ENCODE data around the gene CPOX.
"Not testable (repeated sequence)": the region's sequence is repeated elsewhere in the genome, so short reads cannot be mapped to it uniquely, and the experiment has no call there.

The CPOX gene

DNA sequence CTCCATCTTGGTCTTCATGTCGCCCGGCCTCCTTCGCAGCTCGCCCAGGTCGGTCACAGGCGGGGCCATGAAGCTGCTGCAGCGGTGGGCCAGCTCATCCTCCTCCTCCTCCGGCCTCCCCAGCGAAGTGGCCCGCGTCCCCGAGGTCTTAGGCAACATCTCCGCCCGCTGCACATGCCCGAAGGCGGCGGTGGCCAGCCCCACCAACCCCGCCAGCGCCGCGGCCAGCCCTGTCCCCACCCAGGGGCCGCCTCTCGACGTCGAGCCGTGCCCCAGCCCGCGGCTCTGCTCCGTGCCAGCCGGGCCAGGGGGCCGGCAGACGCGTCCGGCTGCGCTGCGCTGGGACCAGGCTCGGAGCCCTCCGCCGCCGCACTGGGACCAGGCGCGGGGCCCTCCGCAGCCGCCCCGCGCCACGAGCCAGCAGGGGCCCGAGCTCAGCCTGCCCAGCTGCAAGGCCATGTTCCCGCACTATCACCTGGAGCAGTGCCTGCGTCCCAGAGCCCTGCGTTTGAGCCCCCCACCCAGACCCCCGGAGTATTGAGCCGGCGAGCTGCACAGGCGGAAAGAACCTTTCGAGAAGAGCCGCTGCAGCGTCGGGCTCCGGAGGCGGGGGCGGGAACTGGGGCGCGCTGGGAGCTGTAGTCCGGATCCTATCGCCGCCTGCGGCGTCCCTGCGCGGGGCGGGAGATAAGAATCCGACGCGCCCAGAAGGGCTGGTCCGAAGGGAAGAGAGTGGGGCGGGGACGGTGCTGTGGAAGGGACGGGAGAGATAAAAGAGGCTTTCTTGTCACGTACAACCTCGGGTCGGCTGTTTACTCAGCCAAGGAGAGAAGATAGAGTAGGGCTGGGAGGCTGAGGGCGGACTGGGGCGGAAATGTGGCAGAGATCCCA is at the start of gene CPOX:
CPOX (minus strand) TSS at position 566 of the 891 bp plus-strand sequence; CDS start at position 459, 107 bp downstream.
- peak; percentile 91 for DNase-seq

DNA sequence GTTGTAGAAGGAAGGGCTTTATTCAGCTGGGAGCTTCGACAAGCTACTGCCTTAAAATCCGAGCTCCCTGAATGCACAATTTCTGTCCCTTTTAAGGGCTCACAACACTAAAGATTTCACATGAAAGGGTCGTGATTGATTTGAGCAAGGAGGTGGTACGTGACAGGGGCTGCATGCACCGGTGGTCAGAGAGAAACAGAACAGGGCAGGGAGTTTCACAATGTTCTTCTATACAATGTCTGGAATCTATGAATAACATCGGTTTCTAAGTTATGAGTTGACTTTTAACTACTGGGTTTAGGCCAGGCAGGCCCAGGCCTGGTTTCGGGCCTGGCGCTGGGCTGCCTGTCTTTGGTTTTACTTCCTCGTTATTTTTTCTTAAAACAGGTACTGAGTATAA is 49.4 kb upstream of the CPOX start:
- DNase-seq, result not testable (repeated sequence)

DNA sequence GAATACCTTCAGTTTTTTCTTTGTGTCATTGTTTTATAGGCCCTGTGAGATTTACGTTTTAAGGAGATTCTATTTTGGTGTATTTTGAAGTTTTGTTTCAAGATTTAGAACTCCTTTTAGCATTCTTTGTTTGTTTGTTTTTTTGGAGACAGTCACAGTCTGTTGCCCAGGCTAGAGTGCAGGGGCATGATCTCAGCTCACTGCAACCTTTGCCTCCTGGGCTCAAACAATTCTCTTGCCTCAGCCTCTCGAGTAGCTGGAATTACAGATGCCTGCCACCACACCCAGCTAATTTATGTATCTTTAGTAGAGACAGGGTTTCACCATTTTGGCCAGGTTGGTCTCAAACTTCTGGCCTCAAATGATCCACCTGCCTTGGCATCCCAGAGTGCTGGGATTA is 48.3 kb upstream of the CPOX start:
- not testable (repeated sequence) for DNase-seq

DNA sequence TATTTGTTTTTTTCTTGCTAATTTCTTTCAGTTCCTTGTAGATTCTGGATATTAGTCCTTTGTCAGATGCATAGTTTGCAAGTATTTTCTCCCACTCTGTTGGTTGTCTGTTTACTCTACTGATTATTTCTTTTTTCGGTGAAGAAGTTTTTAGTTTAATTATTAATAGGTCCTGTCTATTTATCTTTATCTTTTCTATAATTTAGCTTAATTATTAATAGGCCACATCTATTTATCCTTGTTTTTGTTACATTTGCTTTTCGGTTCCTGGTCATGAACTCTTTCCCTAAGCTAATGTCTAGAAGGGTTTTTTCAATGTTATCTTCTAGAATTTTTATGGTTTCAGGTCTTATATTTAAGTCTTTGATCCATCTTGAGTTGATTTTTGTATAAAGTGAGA is 45.1 kb upstream of the CPOX start:
- not testable (repeated sequence) for DNase-seq

DNA sequence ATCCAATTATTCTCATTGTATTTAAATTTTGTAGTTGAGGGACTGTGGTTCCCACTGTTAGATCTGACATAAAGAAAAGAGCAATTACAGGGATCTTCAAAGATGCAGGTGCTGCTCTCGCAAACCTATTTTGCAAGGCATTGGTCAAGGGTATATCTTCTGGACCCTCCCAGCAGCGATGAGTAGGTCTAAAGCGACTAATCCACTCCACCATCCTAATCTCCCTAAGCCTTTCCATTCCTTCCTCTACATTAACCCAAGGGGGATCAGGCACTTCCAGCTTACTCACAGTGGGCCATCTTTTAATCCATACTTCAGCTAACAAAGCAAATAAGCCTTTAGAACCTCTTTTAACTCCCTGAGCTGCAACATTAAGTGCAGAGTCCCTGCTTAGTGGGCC is 37.0 kb upstream of the CPOX start:
- DNase-seq, result no peak

DNA sequence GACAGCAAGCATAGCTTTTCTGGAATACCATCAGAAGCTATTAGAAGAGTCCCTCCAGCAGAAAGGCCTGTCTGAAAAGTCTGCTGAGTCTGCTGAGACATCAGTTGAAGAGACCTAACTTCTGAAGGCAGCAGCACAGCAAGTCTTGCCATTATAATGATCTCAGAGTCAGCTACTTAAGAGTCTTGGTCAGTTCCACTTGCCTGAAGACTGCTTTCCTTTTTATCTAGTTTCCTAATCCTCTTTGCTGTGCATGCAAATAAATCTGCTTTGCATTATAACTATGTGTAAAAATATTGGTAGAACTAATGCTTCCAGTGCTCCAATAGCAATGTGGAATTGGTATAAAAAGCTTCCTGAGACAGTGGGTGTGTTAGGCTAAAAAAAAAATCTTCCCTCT is 34.9 kb upstream of the CPOX start:
- DNase-seq, result no peak

DNA sequence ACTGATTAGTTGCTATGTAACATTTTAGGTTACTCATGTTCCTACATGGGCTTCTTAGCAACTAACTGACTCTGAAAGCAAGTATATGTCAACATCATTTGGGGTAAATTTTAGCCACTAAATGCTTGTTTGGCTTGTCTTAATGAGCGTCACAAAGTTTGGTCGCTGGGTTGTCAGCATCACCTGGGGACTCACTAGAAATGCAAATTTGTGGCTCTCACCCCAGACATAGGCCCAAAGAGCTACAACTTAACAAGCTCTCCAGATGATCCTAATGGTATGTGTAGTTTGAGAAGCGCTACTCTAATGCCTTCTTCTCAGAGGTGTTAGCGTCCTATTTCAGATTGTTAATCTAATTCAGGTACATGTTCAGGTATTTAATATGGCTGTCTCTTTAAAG is 32.7 kb upstream of the CPOX start:
- no peak for DNase-seq

DNA sequence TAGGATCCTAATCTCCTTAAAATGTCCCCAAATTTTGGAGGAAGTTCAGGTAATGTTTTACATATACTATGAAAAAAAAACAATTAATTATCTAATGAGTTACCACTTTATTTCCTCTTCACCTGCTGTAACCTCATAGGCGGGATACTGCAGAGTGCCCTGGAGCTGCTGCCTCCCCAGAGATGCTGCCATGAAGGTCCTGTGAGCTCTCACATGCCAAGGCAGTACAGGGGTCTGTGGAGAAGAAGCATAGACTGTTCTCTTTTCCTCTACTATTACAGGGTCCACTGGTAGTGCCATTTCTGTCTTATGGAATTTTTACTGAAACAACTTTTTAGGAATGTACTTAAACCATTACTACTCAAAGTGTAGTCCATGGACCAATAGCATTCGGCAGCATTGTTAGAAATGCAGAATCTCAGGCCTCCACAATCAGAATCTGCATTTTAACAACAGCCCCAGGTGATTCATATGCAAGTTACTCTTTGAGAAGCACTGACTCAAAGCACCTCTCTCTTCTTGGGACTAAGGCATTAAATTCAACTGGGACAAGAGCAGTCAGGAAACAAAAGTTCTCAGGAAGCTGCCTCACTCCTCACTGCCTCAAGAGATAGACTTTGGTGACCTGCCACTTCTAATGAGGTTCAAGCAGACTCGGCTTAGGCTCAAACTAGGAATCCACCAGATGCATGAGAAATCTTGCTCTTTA is 30.3 kb upstream of the CPOX start:
- no peak for DNase-seq

DNA sequence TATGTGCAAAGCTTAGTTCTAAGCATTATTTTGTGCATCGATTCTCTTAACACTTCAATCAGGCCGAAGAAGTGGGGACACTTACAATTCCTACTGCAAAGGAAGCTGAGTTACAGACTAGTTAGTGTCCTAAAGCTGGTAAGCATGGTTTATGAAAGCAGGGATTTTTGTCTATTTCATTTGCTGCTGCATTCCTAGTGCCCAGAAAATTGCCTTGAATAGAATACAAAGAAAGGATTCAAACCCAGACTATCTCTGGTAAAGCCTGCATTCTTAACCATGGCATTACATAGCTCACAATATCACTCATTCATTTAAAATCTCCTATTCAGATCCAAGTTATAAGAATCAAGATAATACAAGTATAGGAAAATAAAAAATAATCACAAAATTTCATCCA is 24.4 kb upstream of the CPOX start:
- DNase-seq, result no peak

DNA sequence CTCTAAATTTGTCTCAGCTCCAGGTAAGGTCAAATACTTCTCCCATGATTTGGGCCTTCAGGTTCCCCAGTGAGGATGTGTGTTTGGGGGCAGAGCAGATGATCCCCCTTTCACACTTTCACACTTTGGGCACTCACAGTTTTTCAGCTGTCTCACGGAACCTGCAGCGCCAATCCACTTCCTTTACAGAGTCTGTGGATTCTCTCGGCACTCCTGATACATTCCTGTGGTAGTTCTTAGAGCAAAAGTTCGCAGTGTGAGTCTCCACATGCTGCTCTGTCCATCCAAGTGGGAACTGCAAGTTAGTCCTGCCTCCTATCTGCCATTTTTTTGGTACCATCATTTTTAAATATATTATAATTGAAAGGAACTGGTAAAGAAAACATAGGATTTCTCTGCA is 20.2 kb upstream of the CPOX start:
- DNase-seq, result peak; percentile 51

DNA sequence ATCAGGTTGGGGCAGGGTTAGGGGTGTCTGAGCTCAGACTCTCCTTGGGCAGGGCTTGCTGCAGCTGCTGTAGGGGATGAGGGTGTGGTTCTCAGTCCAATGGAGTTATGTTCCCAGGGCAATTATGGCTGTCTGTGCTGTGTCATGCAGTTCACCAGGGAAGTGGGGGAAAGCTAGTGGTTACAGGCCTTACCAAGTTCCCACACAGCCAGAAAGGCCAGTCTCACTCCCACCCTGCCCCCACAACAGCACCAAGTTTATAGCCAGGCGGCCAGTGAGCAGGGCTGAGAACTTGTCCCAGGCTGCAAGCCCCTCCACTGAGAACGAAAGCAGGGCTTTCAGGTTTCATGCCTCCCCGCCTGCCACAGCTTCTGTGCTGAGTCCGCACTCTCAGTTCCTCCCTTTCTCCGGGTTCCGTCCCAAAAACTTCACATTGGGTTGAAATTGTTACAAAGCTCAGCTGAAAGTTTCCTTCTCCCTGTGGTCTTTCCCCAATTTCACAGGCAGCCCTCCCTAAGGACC is 19.6 kb upstream of the CPOX start:
- peak; percentile 92 for DNase-seq

DNA sequence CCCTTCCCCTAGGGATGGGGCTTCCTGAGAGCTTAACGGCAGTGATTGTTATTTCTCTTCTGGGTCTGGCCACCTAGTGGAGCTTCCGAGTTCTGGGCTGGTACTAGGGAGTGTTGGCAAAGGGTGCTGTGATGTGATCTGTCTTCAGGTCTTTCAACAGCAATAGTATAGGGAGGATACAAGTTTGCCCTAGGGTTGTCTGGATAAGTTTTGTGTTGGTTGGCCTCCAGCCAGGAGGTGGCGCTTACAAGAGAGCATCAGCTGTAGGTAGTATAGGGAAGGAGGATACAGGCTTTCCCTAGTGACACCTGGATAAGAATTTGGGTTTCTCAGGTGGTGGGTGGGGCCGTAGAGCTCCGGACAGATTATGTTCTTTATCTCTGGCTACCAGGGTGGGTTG is 19.2 kb upstream of the CPOX start:
- DNase-seq, result peak; percentile 92

DNA sequence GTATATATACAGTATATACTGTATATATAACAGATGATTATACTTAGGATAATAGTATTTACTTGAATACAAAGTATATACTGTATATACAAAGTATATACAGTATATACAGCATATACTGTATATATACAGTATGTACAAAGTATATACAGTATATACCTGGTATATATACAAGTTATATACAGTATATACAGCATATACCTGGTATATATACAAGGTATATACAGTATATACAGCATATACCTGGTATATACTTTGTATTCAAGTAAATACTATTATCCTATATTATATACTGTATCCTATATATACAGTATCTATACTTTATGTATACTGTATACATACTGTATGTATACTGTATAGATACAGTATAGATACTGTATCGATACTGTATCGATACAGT is 14.6 kb upstream of the CPOX start:
- no peak for DNase-seq

DNA sequence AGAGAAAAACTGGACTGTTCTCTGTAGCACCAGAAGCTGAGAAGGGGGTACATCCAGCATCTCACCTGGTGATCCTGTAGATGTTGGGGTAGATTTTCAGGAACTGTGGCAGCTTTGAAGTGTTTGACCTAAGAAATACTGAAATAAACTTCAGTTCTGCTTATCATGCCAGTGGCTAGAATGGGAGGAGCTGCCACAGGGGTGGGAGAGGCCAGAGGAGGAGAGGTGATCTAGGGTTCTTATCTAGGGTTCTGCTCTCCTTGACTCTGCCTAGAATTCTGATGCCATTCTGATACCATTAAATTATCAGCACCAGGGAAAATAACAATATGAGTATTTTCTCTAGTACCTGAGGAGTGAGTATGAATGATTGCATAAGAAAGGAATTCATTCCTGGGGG is 10.2 kb upstream of the CPOX start:
- no peak for DNase-seq

DNA sequence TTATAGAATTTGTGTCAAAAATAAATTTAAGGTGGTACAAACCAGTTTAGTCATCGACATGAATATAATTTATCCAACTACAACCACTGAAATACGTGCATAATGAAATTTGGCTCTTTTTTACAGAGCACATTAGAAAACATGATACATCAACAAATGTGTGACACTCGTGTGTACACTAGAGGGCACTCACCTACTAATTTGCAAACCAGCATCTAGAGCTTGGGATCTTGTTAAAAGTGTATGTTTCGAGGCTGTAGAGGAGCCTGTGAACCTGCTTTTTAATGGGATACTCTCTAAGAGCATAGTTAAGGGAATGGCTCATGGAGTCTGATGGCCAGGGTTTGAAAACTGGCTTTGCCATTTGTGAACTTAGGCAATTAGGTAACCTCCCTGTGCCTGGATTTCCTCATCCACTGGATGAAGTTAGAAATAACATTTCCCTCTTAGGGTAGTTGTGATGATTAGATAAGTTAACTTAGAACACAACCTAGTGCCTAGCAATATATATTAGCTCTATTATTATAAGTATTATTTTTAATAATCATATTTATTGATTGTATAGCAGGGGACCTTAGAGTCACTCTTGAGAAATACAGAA is 8.8 kb upstream of the CPOX start:
- peak; percentile 71 for DNase-seq

DNA sequence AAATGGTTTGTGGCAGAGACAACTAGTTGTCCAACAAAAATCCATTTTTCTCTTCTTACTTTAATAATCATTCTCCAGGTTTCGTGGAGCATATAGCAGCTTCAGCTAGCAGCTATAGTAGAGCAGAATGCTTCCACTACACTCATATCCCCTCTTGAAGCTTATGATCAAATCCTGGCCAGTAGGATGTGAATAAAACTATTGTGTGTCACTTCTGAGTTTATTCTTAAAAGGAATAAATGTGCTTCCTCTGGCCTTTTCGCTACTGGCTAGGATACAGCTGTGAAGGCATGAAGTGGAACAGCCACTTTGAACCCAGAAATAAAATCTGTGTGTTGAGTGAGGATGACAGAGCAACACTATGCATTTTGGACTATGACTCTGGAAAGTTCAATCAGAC is 7.8 kb upstream of the CPOX start:
- no peak for DNase-seq

DNA sequence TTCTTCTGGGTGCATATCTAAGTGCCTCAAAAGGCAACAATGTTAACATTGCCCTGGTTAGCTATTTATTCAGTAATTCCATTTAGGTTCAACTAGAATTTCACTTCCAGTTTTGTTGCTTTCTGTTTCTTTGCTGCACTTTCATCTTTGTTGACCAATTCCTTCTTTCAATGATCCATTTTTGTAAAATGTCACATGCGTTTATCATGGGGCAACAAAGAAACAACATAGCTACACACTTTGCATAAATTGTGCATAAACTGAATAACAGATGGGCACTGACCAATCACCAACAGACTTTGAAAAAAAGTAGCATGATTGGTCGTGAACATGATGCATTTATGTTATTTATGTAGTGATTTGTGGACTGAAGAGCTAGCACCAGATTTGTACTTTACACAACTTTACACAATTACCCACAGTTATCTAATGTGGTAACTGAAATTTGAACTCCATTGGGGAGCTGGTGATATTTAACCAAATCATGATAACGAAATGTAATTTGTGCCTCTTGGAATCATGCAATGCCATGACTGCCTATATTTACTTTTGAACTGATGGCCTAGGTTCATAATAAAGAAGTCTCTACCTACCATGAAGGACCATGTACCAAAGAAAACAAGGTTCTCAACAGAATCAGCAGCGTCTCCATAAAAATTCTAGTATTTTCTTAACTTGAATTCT is 7.1 kb upstream of the CPOX start:
- DNase-seq, result no peak

DNA sequence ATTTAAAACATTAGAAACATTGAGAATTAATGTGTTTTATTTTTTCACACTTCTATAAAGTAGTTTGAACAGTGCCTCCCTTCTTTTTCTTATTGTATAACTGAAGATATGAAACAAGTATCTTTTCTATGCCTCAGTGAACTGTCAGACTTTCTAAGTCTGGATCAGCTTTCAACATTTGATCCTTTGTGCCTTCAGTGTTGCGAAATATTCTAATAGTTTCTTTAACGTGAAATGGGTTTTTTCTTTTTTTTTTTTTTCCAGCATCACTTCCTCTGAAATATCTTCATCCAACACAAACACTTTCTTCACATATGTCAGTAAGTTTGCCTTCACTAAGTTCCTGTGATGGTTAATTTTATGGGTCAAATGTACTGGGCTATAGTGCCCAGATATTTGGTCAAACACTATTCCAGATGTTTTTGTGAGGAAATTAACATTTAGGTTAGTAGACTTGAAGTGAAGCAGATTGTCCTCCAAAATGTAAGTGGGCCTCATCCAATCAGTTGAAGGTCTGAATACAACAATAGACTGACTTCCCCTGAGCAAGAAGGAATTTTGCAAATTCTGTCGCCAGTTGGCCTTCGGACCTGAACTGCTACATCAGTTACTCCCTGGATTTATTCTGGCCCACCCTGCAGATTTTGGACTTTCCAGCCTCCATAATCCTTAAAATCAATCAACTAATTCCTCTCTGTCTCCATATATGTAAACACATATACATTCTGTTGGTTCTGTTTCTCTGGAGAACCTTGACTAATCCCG is 6.4 kb upstream of the CPOX start:
- no peak for DNase-seq

DNA sequence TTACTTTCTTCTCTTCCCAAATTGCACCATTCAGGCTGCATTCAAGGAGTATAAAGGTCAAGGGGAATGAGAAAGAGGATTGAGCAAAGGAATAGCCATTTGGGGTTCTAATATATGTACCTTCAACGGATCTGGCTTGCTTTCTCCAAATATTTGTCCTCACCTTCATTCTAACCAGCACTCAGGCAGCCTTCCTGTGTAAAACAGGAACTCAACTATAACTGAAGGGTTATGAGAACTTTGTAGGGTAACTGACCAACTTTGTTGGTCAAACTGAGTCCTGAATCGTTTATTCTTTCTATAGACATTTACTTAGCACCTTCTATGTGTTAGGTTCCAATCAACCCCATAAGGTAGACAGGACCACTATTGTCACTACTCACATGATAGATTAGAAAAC is 5.1 kb upstream of the CPOX start:
- no peak for DNase-seq

DNA sequence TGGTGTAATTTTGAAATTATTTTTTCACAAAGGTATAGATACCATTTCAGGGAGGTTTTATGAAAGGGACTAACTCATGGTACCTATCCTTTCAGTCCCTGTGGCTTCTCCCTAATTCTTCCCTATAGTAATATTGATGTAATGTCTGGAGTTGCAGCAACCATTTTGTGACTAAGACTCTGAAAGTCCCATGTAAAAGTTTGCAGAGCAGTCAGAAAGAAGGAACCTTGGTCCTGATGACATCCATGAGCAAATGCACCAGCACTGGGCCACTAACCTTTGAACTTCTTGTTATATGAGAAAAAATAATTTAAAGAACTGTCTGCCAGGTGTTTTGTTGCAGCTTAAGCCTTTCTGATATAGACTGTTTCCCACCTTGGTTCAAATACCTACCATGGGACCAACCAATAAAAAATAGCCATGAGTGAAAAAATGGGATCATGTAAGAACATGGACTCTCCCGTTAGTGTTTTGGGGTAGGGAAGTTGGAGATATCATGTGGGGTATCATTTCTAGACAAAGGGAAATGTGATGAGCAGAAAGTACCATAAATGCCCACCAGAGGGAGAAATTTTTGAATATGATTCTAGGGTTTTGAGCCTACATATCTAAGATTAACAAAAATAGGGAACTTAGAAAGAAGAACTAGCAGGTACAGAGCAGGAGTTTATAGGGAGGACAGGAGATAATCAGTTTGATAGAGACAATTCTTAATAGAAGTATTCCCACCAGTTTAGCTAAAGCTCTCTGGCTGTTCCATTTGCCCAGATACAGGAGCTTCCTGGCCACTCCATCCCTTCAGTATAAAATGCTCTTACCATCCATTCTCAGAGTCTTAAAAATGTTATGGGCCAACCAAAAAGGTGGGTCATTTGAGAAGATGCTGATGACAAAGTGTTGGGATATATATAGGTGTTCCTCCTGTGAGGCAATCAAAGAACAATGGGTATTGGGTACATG is 3.4 kb upstream of the CPOX start:
- DNase-seq, result peak; percentile 73

DNA sequence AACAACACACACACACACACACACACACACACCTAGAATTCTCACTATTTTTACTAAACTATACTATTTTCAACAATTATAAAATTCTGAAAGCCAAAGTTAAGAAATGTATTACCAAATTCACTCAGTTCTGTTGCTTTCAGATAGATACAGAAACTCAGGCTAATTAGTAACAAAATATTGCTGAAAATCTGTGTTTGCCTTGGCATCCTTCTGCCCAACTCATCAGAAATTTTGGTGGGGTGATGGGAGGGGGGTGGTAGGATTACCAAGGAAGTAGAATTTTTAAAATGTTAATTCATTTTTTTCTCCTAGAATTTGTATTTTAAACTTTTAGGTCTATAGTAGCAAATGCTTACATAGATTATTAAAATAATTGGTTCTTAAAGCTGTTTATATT is 2.7 kb upstream of the CPOX start:
- DNase-seq, result no peak
